Panc1 (cell line): ENCODE measurements around the gene FEZF2. TPM values are rescaled to one million over a fixed set of nuclear protein-coding genes. Genes with fewer than 3 reads are reported as not detected.

Experiments used
- ATAC-seq: fragments of 200-7000 bp; cut with Tn5 transposase; 2 replicates; pipeline ENCODE4 v1.9.1; 2020; ENCODE audit warnings: mild to moderate bottlenecking, moderate library complexity
- BruUV-seq: library from RNA; stranded (reverse); fragments of 400-500 nt; replicated peaks from 2 replicates; lab custom pipeline; 2021; lab: Mats Ljungman, UMichigan
- CTCF ChIA-PET: fragments of 300-600 bp; sonication (Branson Sonifier 250); formaldehyde crosslinking; loops from one replicate; lab custom pipeline; 2022; ENCODE audit warnings: antibody characterized with exemption; lab: Charles Lee
- POLR2A ChIA-PET: fragments of 300-600 bp; sonication (Branson Sonifier 250); formaldehyde crosslinking; loops from one replicate; lab custom pipeline; 2022; ENCODE audit warnings: antibody characterized with exemption; lab: Charles Lee
- DNase-seq: peaks from one replicate; pipeline ENCODE4 v3.0.0-alpha.2; 2010; ENCODE audit warnings: low read depth, low spot score
- H3K27ac ChIP-seq: 2 replicates; pipeline ENCODE4 v1.5.1; 2011; ENCODE audit warnings: mild to moderate bottlenecking, low read length, inconsistent platforms
- H3K27me3 ChIP-seq: fragments of 200-500 bp; sonication (Bioruptor generic); 2 replicates; pipeline ENCODE4 v1.6.0; 2014; ENCODE audit warnings: low read length, inconsistent platforms; ENCODE audit not compliant: control insufficient read depth, insufficient read depth
- H3K36me3 ChIP-seq: fragments of 200-500 bp; sonication (Bioruptor generic); 2 replicates; pipeline ENCODE4 v1.5.1; 2014; ENCODE audit warnings: inconsistent platforms, mild to moderate bottlenecking, low read length, moderate library complexity; ENCODE audit not compliant: control insufficient read depth, insufficient read depth
- H3K4me1 ChIP-seq: 2 replicates; pipeline ENCODE4 v1.5.1; 2011; ENCODE audit warnings: inconsistent platforms, mild to moderate bottlenecking, low read length, moderate library complexity; ENCODE audit not compliant: control insufficient read depth, insufficient read depth
- H3K4me3 ChIP-seq, 2 experiments: 2 replicates each; pipeline ENCODE4 v1.5.1; 2011 to 2012; ENCODE audit warnings: low read depth in 2 of 2, low read length in 2 of 2, mild to moderate bottlenecking in 2 of 2, inconsistent platforms in 1 of 2, moderate library complexity in 1 of 2
- H3K9me3 ChIP-seq: fragments of 200-500 bp; sonication (Bioruptor generic); 2 replicates; pipeline ENCODE4 v1.5.1; 2014; ENCODE audit warnings: low read depth, mild to moderate bottlenecking, inconsistent platforms, low read length, moderate library complexity; ENCODE audit not compliant: control insufficient read depth, insufficient read depth
- POLR2AphosphoS5 ChIP-seq: IDR thresholded peaks from 2 replicates; pipeline ENCODE4 v1.6.1; 2012; ENCODE audit warnings: mild to moderate bottlenecking, low read depth, low read length, moderate library complexity
- SIN3A ChIP-seq: IDR thresholded peaks from 2 replicates; pipeline ENCODE4 v1.6.1; 2012; ENCODE audit warnings: low read depth, mild to moderate bottlenecking, low read length, moderate library complexity, borderline replicate concordance; ENCODE audit not compliant: insufficient read depth
- TCF7L2 ChIP-seq: IDR thresholded peaks from 2 replicates; pipeline ENCODE4 v1.6.1; 2011; ENCODE audit warnings: mild to moderate bottlenecking, low read depth, low read length, inconsistent platforms
- in situ Hi-C: cut with HindIII; loops from 2 replicates; pipeline ENCODE4 v1.10.0; 2016; ENCODE audit warnings: low sequenced_read_pairs, low pct_unique_long_range_greater_than_20kb
- intact Hi-C: fragments of 100-400 bp; cut with micrococcal nuclease; formaldehyde crosslinking; loops from one replicate; pipeline ENCODE4 v1.10.0; 2022; ENCODE audit not compliant: unreplicated experiment
- total RNA-seq: library from RNA; stranded (reverse); gene quantifications from one replicate; pipeline ENCODE4 v1.2.1, GENCODE V29; 2021; ENCODE audit not compliant: unreplicated experiment
- TF ChIP-seq, protein P1 (sequence below): fragments of 450-650 bp; IDR thresholded peaks from 2 replicates; pipeline ENCODE4 v1.5.1; 2017; ENCODE audit warnings: mild to moderate bottlenecking
- TF ChIP-seq, protein P2 (sequence below), 2 experiments: IDR thresholded peaks; 2 replicates each; pipeline ENCODE4 v1.6.1; 2011 to 2012; ENCODE audit warnings: low read depth in 2 of 2, control low read depth in 1 of 2, low read length in 1 of 2, mild to moderate bottlenecking in 1 of 2, moderate library complexity in 1 of 2; ENCODE audit not compliant: insufficient read depth in 1 of 2

Gene FEZF2
- total RNA-seq, 1 experiment from 2014 or later: not detected

DNA sequence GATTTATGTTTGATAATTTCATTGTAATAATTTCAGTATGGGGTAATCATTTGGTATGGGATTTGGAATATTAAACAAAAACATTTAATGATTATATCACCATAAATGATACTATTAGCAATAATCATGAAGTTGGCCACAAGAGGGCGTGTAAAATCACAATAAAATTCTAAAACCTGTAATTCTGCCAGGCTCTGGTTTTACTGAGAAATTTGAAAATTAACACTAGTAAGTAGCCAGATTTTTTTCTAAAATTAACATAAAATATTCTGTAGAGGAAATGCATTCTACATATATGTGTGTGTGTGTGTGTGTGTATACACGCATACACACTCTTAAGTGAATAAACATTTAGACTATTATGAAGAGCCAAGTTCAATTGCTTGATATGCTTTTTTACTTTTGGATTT is 40.5 kb downstream of the FEZF2 start:
- ChIA-PET POLR2A (no interaction called here), CTCF (no interaction called here)
- TF ChIP-seq, protein P1, sequence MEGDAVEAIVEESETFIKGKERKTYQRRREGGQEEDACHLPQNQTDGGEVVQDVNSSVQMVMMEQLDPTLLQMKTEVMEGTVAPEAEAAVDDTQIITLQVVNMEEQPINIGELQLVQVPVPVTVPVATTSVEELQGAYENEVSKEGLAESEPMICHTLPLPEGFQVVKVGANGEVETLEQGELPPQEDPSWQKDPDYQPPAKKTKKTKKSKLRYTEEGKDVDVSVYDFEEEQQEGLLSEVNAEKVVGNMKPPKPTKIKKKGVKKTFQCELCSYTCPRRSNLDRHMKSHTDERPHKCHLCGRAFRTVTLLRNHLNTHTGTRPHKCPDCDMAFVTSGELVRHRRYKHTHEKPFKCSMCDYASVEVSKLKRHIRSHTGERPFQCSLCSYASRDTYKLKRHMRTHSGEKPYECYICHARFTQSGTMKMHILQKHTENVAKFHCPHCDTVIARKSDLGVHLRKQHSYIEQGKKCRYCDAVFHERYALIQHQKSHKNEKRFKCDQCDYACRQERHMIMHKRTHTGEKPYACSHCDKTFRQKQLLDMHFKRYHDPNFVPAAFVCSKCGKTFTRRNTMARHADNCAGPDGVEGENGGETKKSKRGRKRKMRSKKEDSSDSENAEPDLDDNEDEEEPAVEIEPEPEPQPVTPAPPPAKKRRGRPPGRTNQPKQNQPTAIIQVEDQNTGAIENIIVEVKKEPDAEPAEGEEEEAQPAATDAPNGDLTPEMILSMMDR: peak; percentile 46; the same call in 1 of the 2 replicates
- no peak for TF ChIP-seq POLR2AphosphoS5
- intact Hi-C loops: loop anchor here (1.0 to 10.0 kb wide), 2 partner anchors 128 to 227 kb away; no protein-coding TSS in a partner anchor
- DNase-seq (no peak), ATAC-seq (no peak)
- H3K36me3 ChIP-seq: no peaks in the 10 kb centered on the region; the same call in 1 of the 2 replicates
- H3K27ac ChIP-seq: no peak overlapping the region
- H3K4me1 ChIP-seq: no peaks in the 10 kb centered on the region
- no peaks in the 10 kb centered on the region for H3K27me3 ChIP-seq
- no peaks in the 10 kb centered on the region for H3K9me3 ChIP-seq
- in situ Hi-C loops: no loop called here
- no peak overlapping the region for H3K4me3 ChIP-seq
- BruUV-seq: no TSS peak

DNA sequence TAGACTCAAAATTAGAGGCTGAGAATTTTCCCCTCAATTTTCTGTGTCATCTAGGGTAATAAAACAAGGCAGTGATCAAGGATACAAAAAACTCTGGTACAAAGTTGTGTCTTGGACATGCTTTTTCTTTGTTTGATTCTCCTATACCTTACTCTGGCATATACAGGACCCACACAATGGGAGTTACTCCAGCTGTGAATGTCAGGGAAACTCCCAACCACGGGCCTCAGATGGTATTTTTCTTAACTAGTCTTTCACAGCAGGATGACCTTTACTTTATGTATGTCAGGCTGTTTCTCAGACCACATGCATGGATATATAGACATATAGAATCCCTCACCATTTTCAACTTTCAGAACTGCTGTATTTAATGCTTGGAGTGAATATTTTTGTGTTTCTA is 41.3 kb downstream of the FEZF2 start:
- TF ChIP-seq POLR2AphosphoS5 (no peak), SIN3A (no peak), TCF7L2 (no peak)
- TF ChIP-seq, protein P1: no peak
- TF ChIP-seq, protein P2, sequence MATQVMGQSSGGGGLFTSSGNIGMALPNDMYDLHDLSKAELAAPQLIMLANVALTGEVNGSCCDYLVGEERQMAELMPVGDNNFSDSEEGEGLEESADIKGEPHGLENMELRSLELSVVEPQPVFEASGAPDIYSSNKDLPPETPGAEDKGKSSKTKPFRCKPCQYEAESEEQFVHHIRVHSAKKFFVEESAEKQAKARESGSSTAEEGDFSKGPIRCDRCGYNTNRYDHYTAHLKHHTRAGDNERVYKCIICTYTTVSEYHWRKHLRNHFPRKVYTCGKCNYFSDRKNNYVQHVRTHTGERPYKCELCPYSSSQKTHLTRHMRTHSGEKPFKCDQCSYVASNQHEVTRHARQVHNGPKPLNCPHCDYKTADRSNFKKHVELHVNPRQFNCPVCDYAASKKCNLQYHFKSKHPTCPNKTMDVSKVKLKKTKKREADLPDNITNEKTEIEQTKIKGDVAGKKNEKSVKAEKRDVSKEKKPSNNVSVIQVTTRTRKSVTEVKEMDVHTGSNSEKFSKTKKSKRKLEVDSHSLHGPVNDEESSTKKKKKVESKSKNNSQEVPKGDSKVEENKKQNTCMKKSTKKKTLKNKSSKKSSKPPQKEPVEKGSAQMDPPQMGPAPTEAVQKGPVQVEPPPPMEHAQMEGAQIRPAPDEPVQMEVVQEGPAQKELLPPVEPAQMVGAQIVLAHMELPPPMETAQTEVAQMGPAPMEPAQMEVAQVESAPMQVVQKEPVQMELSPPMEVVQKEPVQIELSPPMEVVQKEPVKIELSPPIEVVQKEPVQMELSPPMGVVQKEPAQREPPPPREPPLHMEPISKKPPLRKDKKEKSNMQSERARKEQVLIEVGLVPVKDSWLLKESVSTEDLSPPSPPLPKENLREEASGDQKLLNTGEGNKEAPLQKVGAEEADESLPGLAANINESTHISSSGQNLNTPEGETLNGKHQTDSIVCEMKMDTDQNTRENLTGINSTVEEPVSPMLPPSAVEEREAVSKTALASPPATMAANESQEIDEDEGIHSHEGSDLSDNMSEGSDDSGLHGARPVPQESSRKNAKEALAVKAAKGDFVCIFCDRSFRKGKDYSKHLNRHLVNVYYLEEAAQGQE (IDR thresholded peaks at IDR 0.05; ENCODE audit: insufficient read depth in 1 of 2, low read depth in 2 of 2, low read length in 1 of 2): no peak
- CTCF ChIA-PET: no interaction called here
- no peaks in the 10 kb centered on the region for H3K9me3 ChIP-seq
- no peak overlapping the region for H3K27ac ChIP-seq
- POLR2A ChIA-PET: interaction anchor here (0.6 kb wide), 1 partner anchor 843 kb away, joined by 9 read pairs; no protein-coding TSS in a partner anchor
- DNase-seq (no peak), ATAC-seq (no peak)
- no peaks in the 10 kb centered on the region for H3K4me1 ChIP-seq
- H3K27me3 ChIP-seq: no peaks in the 10 kb centered on the region
- intact Hi-C loops: loop anchor here (1.0 to 10.0 kb wide), 2 partner anchors 127 to 228 kb away; no protein-coding TSS in a partner anchor
- no peak overlapping the region for H3K4me3 ChIP-seq
- BruUV-seq: no TSS peak
- H3K36me3 ChIP-seq: no peaks in the 10 kb centered on the region; the same call in 1 of the 2 replicates
- in situ Hi-C loops: no loop called here
